NK-92 treated with Interleukin-12 subunit alpha and Interleukin-12 subunit beta, amount 100 ng/mL, for 24 hours (cell line): ENCODE results near the gene LRRC8D.
"Not testable (repeated sequence)": the region's sequence is repeated elsewhere in the genome, so short reads cannot be mapped to it uniquely, and the experiment has no call there.

ENCODE experiments used
- DNase-seq: peaks from one replicate; lab custom pipeline; 2025; lab: John Stamatoyannopoulos, UW

The LRRC8D gene

GRCh38 chr1:89820422-89821321, at the start of gene LRRC8D:
Gene LRRC8D, plus strand, starts transcription at chr1:89821032. Its CDS starts 112,037 bp downstream, at chr1:89933069.
- peak; percentile 77 for DNase-seq

- DNase-seq = no peak
Measured at GRCh38 chr1:89771991-89772560, 48.8 kb upstream of the LRRC8D start.

GRCh38 chr1:89776104-89776503, 44.7 kb upstream of the LRRC8D start:
- DNase-seq = not testable (repeated sequence)

- DNase-seq = not testable (repeated sequence)
Measured at GRCh38 chr1:89777271-89777670, 43.6 kb upstream of the LRRC8D start.

DNA sequence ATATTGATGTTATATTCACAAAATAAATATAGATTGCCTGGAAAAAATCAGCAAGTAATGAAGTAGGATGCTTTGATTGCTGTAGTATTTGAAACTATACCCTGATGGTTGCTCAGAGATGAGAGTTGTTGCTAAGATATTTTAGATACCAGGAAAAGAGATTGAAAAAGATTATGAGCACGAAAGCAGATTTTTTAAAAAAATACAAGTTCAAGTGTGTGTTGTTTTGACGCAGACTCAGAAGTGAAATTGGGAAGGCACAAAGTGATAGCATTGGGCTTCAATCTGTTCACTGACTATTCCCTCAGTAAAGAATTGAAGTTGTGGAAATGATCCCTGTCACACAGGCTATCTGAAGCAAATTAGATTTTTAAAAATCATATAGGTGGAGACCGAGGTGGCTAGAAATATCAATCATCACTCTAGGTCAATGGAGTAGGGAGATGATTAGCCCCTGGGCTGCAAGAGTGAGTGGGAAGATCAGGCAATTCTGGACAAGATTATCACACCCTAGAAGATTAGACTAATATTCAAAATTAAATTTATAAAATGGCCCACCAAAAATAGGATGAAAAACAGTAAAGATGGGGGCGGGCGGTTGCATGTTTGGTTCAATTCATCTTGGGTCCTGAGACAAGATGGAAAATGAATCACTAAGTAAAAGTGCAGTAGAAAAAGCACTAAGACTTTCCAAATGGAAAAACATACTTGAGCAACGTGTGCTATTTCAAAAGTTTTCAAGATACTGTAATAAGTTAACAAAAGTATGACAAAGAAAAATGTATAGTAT, 41.5 kb upstream of the LRRC8D start:
- no peak for DNase-seq

GRCh38 chr1:89780721-89781120, 40.1 kb upstream of the LRRC8D start:
- DNase-seq = no peak

DNA sequence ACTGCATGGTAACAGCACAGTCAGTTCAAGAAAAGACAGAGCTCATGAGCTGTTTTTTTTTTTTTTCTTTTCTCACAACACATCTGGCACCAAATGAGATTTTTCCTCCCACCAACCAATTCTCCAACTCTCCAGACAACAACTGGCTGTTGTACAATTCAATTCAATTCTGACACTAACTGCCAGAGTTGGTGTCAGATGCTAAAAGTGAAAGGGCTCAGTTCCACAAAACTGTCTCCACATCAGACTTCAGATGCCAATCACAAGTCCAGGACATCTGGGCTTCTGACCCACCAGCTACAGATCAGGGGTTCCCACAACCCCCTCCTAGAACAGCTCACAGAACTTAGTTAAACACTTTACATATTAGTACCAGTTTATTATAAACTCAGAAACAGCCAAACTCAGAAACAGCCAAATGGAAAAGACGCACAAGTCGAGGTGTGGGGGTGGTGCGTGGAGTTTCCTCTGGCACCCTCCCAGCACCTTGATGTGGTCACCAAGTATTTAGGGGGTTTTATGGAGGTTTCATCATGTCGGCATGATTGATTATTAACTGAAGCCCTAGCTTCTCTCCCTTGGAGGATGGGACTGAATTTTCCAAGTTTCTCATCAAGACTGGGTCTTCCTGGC, 39.2 kb upstream of the LRRC8D start:
- DNase-seq = no peak

DNA sequence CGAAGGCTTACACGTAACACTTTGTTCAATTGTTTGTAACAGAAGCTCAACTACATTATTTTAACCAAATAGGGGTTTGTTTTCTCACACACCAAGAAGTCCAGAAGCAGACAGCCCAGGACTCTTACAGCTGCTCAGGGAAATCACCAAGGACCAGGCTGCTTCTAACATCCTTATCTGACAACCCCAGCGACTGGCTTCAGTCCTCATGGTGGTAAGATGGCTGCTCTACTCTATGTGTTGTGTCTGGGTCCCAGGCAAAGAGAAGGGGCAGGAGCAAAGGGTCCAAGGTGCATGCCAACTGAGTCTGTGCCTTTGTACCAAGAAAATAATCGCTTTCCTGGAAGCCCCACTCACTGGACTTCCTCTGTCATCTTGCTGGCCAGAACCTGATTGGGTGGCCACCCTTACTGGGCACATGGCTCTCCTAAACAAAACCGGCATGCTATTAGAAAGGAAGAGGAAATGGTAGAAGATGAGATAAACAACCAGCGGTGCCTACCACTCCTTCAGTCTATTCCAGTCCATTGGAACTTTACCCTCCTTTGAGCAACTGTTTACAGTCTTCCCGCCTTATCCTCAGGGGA, 34.1 kb upstream of the LRRC8D start:
- no peak for DNase-seq

GRCh38 chr1:89790592-89790991, 30.2 kb upstream of the LRRC8D start:
- DNase-seq = no peak

- no peak for DNase-seq
Measured at GRCh38 chr1:89791064-89791726, 29.6 kb upstream of the LRRC8D start.

DNA sequence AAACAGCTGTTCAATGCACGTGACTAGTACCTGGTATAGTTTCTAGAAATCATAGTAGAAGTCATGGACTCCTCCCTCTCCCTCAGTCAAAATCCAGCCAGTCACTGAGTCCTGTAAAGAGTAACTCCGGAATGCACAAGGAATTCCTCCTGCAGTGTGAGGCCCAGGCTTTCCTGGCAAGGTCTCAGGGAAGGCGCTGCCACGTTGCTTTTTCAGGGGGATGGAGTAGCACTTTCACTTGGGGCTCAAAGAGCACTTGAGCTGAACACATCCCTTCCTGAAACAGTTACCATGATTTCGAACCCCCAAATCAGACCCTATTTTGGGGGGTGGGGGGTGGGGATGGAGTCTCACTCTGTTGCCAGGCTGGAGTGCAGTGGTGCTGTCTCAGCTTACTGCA, 26.4 kb upstream of the LRRC8D start:
- DNase-seq = no peak

GRCh38 chr1:89795571-89795970, 25.3 kb upstream of the LRRC8D start:
- not testable (repeated sequence) for DNase-seq

GRCh38 chr1:89797876-89798275, 23.0 kb upstream of the LRRC8D start:
- not testable (repeated sequence) for DNase-seq

- no peak for DNase-seq
Measured at GRCh38 chr1:89799495-89799894, 21.3 kb upstream of the LRRC8D start.

GRCh38 chr1:89800022-89800655, 20.7 kb upstream of the LRRC8D start:
- no peak for DNase-seq

DNA sequence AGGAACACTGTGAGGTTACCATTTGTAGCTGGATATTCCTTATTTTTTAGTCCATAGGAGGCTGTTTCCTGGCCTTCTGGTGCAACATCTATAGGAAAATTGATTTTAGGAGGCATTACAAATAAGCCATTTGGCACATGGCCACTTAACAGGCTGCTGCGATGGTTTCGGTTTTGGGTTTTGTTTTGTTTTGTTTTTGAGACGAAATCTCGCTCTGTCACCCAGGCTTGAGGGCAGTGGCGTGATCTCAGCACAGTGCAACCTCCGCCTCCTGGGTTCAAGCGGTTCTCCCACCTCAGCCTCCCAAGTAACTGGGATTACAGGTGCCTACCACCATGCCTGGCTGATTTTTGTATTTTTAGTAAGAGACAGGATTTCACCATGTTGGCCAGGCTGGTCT, 20.1 kb upstream of the LRRC8D start:
- no peak for DNase-seq

DNA sequence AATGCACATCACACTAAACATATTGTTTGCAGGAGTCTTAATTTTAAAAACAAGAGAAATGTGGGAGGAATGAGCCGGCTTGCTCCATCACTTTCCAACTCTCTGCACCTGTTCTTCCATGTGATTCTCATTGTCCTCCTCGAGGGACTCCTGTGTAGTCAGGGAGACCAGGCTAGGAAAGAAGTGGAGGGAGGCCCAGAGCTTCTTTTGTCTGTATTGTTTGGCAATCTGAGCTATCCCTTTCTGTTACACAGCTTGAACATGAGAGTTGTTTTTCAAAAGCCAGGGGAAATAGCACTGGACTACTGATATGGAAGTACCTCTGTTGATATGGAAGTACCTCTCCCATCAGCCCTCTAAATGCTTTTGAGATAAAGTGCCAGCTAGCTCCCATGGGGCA, 18.8 kb upstream of the LRRC8D start:
- DNase-seq = no peak

DNA sequence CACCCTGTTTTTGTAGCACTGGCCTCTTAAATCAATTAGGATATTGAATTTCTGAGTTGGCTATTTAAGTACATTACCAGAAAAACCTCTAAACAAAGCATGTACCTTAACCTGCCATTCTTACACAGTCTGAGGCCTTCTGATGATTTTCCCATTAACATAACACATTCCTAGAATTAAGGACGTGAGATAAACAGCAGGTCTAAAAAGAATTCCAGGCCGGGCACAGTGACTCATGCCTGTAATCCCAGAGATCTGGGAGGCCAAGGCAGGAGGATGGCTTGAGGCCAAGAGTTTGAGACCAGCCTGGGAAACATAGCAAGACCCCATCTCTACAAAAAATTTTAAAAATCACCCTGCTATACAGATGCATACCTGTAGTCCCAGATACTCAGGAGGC, 18.0 kb upstream of the LRRC8D start:
- DNase-seq = no peak

GRCh38 chr1:89804642-89805237, 16.1 kb upstream of the LRRC8D start:
- peak; percentile 63 for DNase-seq

GRCh38 chr1:89806616-89807015, 14.2 kb upstream of the LRRC8D start:
- DNase-seq = no peak
